Neural progenitor cell (in vitro differentiated cells): ENCODE results near the gene THSD4. TPM values are rescaled to one million over a fixed set of nuclear protein-coding genes. Genes with fewer than 3 reads are reported as not detected.

Experiments
- DNase-seq: peaks from one replicate; pipeline ENCODE4 v3.0.0-alpha.2; 2016; ENCODE audit warnings: low spot score
- H2AFZ ChIP-seq: fragments of 200-600 bp; sonication (generic); replicated peaks from 2 replicates; pipeline ENCODE4 v1.6.1; 2016; ENCODE audit warnings: antibody characterized with exemption
- H3F3A ChIP-seq: fragments of 200-600 bp; sonication (generic); 2 replicates; pipeline ENCODE4 v1.6.1; 2016; ENCODE audit warnings: antibody characterized with exemption, low read depth
- H3K27ac ChIP-seq: fragments of 200-600 bp; sonication (generic); 2 replicates; pipeline ENCODE4 v1.5.1; 2016; ENCODE audit warnings: mild to moderate bottlenecking
- H3K27me3 ChIP-seq: fragments of 200-600 bp; sonication (generic); 2 replicates; pipeline ENCODE4 v1.6.1; 2016; ENCODE audit warnings: mild to moderate bottlenecking, moderate library complexity
- H3K36me3 ChIP-seq: fragments of 200-600 bp; sonication (generic); 2 replicates; pipeline ENCODE4 v1.5.1; 2016
- H3K4me1 ChIP-seq: fragments of 200-600 bp; sonication (generic); 2 replicates; pipeline ENCODE4 v1.6.1; 2016; ENCODE audit warnings: mixed run types
- H3K4me2 ChIP-seq: fragments of 200-600 bp; sonication (generic); 2 replicates; pipeline ENCODE4 v1.6.1; 2016
- H3K4me3 ChIP-seq: fragments of 200-600 bp; sonication (generic); 2 replicates; pipeline ENCODE4 v1.5.1; 2016
- H3K79me2 ChIP-seq: fragments of 200-600 bp; sonication (generic); 2 replicates; pipeline ENCODE4 v1.6.1; 2016; ENCODE audit warnings: low read depth
- H3K9ac ChIP-seq: fragments of 200-600 bp; sonication (generic); 2 replicates; pipeline ENCODE4 v1.6.1; 2016
- H3K9me3 ChIP-seq: fragments of 200-600 bp; sonication (generic); 2 replicates; pipeline ENCODE4 v1.5.1; 2016; ENCODE audit warnings: low read depth
- H4K20me1 ChIP-seq: fragments of 200-600 bp; sonication (generic); 2 replicates; pipeline ENCODE4 v1.6.1; 2016; ENCODE audit warnings: low read depth
- H3K27ac Mint-ChIP-seq: 3 replicates; pipeline ENCODE4 v1.8.0; 2021; ENCODE audit warnings: mixed read lengths
- H3K27me3 Mint-ChIP-seq: 2 replicates; pipeline ENCODE4 v1.8.0; 2022; ENCODE audit warnings: low read depth, mild to moderate bottlenecking, inconsistent platforms, moderate library complexity, mixed read lengths; ENCODE audit not compliant: insufficient read depth
- H3K36me3 Mint-ChIP-seq: 3 replicates; pipeline ENCODE4 v1.8.0; 2021; ENCODE audit warnings: mixed read lengths
- H3K4me1 Mint-ChIP-seq: 3 replicates; pipeline ENCODE4 v1.8.0; 2021; ENCODE audit warnings: mixed read lengths
- H3K4me3 Mint-ChIP-seq: 3 replicates; pipeline ENCODE4 v1.8.0; 2021; ENCODE audit warnings: mild to moderate bottlenecking, moderate library complexity, mixed read lengths
- H3K9me3 Mint-ChIP-seq: 3 replicates; pipeline ENCODE4 v1.8.0; 2020; ENCODE audit warnings: mixed read lengths
- EZH2 ChIP-seq: fragments of 200-600 bp; sonication (generic); IDR thresholded peaks from 2 replicates; pipeline ENCODE4 v1.6.1; 2017; ENCODE audit warnings: antibody characterized with exemption, mild to moderate bottlenecking, moderate library complexity
- EZH2phosphoT487 ChIP-seq: fragments of 200-600 bp; sonication (generic); IDR thresholded peaks from 2 replicates; pipeline ENCODE4 v1.6.1; 2017; ENCODE audit warnings: antibody characterized with exemption
- total RNA-seq: library from RNA; depleted of rRNA; stranded (reverse); fragments of >200 nt; gene quantifications from 2 replicates; pipeline ENCODE4 v1.2.3, GENCODE V29; 2015; ENCODE audit warnings: low replicate concordance
- TF ChIP-seq, protein P1 (sequence below): fragments of 200-600 bp; sonication (generic); IDR thresholded peaks from 2 replicates; pipeline ENCODE4 v1.5.1; 2017; ENCODE audit warnings: antibody characterized with exemption, mild to moderate bottlenecking

The THSD4 gene
- total RNA-seq, 1 donor from 2014 or later: 2.4 TPM

DNA sequence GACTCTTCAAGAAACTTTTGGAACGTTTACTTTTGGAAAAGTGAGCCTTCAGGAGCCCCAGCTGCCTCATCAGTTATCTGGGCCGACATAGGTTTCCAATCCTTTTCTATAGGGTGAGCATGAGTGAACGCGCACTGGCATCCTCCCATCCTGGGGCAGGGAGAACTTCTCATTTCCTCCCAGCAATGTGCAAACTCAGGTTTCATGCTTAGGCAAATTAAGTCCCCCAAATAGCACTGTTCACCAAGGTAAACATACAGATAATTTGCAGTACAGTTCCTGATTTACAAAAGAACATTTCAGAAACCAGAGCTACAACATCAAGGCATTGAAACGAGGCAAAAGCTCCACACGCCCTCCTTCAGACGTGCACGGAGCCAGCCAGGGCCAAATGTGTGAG lies 361.6 kb downstream of the THSD4 start:
- H3K27ac ChIP-seq: no peak overlapping the region
- no peak for DNase-seq
- H3K79me2 ChIP-seq: no peaks in the 10 kb centered on the region
- no peaks in the 10 kb centered on the region for H3F3A ChIP-seq
- no peaks in the 10 kb centered on the region for H3K27me3 ChIP-seq
- Mint-ChIP-seq H3K36me3 (no peaks in the 10 kb centered on the region), H3K9me3 (no peaks in the 10 kb centered on the region), H3K4me3 (no peak overlapping the region), H3K27ac (no peak overlapping the region), H3K4me1 (no peaks in the 10 kb centered on the region), H3K27me3 (peaks cover 2% of the 10 kb centered on the region)
- H3K9ac ChIP-seq: no peak overlapping the region
- H4K20me1 ChIP-seq: no peaks in the 10 kb centered on the region
- TF ChIP-seq, protein P1, sequence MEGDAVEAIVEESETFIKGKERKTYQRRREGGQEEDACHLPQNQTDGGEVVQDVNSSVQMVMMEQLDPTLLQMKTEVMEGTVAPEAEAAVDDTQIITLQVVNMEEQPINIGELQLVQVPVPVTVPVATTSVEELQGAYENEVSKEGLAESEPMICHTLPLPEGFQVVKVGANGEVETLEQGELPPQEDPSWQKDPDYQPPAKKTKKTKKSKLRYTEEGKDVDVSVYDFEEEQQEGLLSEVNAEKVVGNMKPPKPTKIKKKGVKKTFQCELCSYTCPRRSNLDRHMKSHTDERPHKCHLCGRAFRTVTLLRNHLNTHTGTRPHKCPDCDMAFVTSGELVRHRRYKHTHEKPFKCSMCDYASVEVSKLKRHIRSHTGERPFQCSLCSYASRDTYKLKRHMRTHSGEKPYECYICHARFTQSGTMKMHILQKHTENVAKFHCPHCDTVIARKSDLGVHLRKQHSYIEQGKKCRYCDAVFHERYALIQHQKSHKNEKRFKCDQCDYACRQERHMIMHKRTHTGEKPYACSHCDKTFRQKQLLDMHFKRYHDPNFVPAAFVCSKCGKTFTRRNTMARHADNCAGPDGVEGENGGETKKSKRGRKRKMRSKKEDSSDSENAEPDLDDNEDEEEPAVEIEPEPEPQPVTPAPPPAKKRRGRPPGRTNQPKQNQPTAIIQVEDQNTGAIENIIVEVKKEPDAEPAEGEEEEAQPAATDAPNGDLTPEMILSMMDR: no peak
- TF ChIP-seq EZH2: no peak
- TF ChIP-seq EZH2phosphoT487: no peak
- no peak overlapping the region for H2AFZ ChIP-seq
- H3K4me2 ChIP-seq: no peak overlapping the region
- H3K4me1 ChIP-seq: no peaks in the 10 kb centered on the region
- no peak overlapping the region for H3K4me3 ChIP-seq
- H3K9me3 ChIP-seq: no peaks in the 10 kb centered on the region
- H3K36me3 ChIP-seq: no peaks in the 10 kb centered on the region

GRCh38 chr15:71480556-71480955 lies 365.3 kb downstream of the THSD4 start:
- Mint-ChIP-seq H3K4me3 (no peak overlapping the region), H3K4me1 (no peaks in the 10 kb centered on the region), H3K9me3 (no peaks in the 10 kb centered on the region), H3K27me3 (peaks cover 2% of the 10 kb centered on the region), H3K27ac (no peak overlapping the region), H3K36me3 (no peaks in the 10 kb centered on the region)
- Histone ChIP-seq H3K9me3 (no peaks in the 10 kb centered on the region), H3K36me3 (no peaks in the 10 kb centered on the region), H3K79me2 (no peaks in the 10 kb centered on the region), H4K20me1 (no peaks in the 10 kb centered on the region), H3K9ac (no peak overlapping the region), H3F3A (no peaks in the 10 kb centered on the region), H3K4me3 (no peak overlapping the region), H3K27ac (no peak overlapping the region), H2AFZ (no peak overlapping the region), H3K4me1 (no peaks in the 10 kb centered on the region), H3K4me2 (no peak overlapping the region), H3K27me3 (no peaks in the 10 kb centered on the region)
- no peak for DNase-seq
- TF ChIP-seq EZH2phosphoT487: no peak
- TF ChIP-seq, protein P1: no peak
- no peak for TF ChIP-seq EZH2

GRCh38 chr15:71484080-71484479 lies 368.8 kb downstream of the THSD4 start:
- H3K27ac Mint-ChIP-seq: no peak overlapping the region
- no peak overlapping the region for H3K9ac ChIP-seq
- H3K36me3 ChIP-seq: no peaks in the 10 kb centered on the region
- H3F3A ChIP-seq: no peaks in the 10 kb centered on the region
- H3K4me1 Mint-ChIP-seq: no peaks in the 10 kb centered on the region
- H3K27me3 ChIP-seq: no peaks in the 10 kb centered on the region
- no peak overlapping the region for H3K4me3 Mint-ChIP-seq
- DNase-seq: no peak
- no peak overlapping the region for H3K4me3 ChIP-seq
- no peak overlapping the region for H2AFZ ChIP-seq
- TF ChIP-seq EZH2phosphoT487 (no peak), EZH2 (no peak)
- TF ChIP-seq, protein P1: no peak
- H3K4me1 ChIP-seq: no peaks in the 10 kb centered on the region
- H3K27ac ChIP-seq: no peak overlapping the region
- H3K9me3 ChIP-seq: no peaks in the 10 kb centered on the region
- H3K9me3 Mint-ChIP-seq: no peaks in the 10 kb centered on the region
- H3K36me3 Mint-ChIP-seq: no peaks in the 10 kb centered on the region
- peaks cover 5% of the 10 kb centered on the region for H3K27me3 Mint-ChIP-seq
- no peaks in the 10 kb centered on the region for H4K20me1 ChIP-seq
- no peaks in the 10 kb centered on the region for H3K79me2 ChIP-seq
- no peak overlapping the region for H3K4me2 ChIP-seq
